DMS 273 (cell line): ENCODE data around the gene ZNF592.
A peak's percentile ranks its signal among the peaks of the same experiment; 100 is the strongest.

Experiments
- DNase-seq: peaks from one replicate; lab custom pipeline; 2025; ENCODE audit not compliant: unreplicated experiment; lab: John Stamatoyannopoulos, UW

ZNF592 gene

GRCh38 chr15:84845631-84846030 is 97.2 kb downstream of the ZNF592 start:
- peak; percentile 66 for DNase-seq

DNA sequence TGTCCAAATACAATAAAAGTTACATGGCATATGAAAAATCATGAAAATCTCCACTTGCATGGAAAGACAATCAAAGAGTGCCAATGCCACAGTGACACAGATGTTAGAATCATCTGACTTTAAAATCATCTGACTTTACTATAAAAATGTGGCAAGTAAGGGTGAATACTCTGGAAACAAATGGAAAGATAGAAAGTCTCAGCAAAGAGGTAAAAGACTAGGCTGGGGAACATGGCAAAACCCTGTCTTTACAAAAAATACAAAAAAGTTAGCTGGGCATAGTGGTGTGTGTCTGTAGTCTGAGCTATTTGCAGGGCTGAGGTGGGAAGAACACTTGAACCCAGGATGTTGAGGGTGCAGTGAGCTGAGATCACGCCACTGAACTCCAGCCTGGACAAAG is 97.9 kb downstream of the ZNF592 start:
- no peak for DNase-seq

- DNase-seq = no peak
Measured at GRCh38 chr15:84847382-84847781, 99.0 kb downstream of the ZNF592 start.

DNA sequence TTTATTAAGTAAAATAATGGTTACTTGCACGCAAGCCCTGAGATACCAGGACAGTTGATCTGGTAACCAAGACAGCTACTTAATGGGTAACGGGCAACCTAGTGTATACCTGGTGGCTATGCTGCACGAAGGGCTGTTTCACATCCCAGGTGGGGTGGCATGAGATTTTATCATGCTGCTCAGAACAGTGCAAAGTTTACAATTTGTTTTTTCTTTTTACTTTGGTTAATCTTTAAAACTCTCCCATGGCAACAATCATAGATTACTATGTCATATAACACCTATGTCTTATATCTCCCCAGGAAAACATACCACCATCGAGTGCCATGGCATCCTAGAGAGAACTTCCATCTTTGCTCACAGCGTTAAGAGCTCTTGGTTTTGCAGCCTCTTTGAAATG is 103.8 kb downstream of the ZNF592 start:
- DNase-seq = no peak

GRCh38 chr15:84855136-84855535 is 106.7 kb downstream of the ZNF592 start:
- no peak for DNase-seq

DNA sequence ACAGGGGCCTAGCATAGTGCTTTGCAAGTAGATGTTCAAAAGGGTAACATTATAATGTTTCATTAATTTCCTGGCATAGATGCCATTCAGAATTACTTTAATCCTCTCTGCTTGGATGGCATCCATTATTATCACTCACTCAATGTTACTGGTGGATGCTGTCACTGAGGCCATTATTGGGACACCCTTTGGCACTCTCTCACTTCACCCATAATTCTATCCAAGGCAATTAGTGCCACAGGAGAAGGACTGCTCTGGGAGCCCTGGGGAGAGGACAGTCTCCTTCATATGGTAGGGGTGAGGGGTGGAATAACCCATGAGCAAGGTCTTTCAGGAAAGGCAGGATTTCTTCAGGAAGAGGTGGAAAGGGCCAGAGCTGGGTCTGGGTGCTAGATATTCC is 107.4 kb downstream of the ZNF592 start:
- no peak for DNase-seq
